ENCODE measurements around the gene THOC6.

The THOC6 gene

DNA sequence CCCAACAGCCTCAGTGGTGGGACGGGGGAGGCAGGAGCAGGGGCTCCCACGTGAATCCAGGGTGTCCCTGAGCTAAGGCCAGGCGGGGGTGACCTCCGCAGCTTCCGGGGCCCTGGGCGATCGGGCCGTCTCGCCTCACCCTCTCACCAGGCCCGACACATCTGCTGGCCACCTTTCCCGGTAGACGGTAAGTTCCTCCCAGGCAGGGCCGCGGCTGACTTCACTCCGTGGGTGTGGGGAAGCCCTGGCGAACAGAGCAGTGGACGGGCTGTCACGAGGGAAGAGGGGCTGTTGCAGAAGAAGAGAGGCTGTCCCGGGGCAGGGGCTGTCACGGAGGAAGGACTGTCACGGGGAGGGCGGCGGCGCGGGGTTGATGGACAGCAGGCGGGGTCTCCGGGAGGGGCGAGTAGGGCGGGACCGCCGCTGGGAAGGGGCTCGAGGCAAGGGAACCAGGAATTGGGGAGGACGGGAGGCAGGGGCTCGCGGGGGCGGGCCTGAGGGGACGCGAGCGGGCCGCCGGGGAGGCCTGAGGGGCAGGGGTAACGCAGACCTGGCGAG is 44.1 kb upstream of the THOC6 start:
- TF ChIP-seq, protein P1, sequence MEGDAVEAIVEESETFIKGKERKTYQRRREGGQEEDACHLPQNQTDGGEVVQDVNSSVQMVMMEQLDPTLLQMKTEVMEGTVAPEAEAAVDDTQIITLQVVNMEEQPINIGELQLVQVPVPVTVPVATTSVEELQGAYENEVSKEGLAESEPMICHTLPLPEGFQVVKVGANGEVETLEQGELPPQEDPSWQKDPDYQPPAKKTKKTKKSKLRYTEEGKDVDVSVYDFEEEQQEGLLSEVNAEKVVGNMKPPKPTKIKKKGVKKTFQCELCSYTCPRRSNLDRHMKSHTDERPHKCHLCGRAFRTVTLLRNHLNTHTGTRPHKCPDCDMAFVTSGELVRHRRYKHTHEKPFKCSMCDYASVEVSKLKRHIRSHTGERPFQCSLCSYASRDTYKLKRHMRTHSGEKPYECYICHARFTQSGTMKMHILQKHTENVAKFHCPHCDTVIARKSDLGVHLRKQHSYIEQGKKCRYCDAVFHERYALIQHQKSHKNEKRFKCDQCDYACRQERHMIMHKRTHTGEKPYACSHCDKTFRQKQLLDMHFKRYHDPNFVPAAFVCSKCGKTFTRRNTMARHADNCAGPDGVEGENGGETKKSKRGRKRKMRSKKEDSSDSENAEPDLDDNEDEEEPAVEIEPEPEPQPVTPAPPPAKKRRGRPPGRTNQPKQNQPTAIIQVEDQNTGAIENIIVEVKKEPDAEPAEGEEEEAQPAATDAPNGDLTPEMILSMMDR (IDR thresholded peaks at IDR 0.05; ENCODE audit: extremely low read depth, insufficient read depth, missing control alignments) = no peak
- in situ Hi-C loops (cut with MboI; ENCODE audit: low pct_unique_long_range_greater_than_20kb, low sequenced_read_pairs, unreplicated experiment) = no loop called here
- peak; percentile 56 for DNase-seq (ENCODE audit: low spot score)

DNA sequence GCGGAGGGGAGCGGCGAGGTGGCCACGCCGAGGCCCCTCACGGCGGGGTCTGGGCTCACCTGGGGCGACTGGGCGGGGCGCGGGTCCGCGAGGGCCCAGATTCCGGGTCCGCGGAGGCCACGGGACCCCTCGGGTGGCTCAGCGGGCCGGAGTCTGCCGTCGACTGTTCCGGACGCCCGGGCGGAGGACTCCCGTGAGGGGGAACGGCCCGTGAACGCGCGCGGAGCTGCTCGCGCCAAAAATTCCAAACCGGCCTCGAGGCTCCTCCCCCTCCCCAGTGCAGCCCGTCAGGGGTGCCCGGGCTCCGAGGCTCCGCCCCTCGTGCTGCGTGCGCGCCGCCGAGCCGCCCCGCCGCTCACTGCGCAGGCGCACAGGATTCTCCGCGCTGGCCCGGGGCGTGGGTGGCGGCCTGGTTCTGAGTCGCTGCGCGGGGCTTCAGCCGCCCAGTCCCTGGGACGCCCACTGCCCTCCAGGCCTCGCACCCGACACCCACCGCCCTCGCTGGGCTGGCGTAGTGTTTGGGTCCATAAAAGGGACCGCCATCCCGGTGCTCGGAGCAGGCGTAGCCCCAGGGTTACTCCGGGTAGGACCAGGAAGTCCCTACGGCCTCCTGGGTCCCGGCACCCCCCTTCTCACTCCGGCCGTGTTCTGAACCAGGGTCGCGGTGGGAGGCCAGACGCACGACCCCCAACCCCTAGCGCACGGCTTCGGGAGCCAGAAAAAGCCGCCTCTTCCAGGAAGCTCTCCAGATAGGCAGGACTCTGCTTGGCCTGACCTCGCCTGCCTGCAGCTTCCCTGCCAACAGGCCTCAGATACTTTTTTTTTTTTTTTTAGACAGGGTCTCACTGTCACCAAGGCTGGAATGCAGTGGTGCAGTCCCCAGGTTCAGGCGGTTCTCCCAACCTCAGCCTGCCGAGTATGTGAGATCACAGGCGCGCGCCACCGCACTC is 43.3 kb upstream of the THOC6 start, which contains the start of gene PKMYT1:
Gene PKMYT1, minus strand, starts transcription at position 220 of the 950 bp plus-strand sequence. CDS start 789 bp downstream, outside the sequence.
- in situ Hi-C loops (cut with MboI; ENCODE audit: low pct_unique_long_range_greater_than_20kb, low sequenced_read_pairs, unreplicated experiment) = no loop called here

DNA sequence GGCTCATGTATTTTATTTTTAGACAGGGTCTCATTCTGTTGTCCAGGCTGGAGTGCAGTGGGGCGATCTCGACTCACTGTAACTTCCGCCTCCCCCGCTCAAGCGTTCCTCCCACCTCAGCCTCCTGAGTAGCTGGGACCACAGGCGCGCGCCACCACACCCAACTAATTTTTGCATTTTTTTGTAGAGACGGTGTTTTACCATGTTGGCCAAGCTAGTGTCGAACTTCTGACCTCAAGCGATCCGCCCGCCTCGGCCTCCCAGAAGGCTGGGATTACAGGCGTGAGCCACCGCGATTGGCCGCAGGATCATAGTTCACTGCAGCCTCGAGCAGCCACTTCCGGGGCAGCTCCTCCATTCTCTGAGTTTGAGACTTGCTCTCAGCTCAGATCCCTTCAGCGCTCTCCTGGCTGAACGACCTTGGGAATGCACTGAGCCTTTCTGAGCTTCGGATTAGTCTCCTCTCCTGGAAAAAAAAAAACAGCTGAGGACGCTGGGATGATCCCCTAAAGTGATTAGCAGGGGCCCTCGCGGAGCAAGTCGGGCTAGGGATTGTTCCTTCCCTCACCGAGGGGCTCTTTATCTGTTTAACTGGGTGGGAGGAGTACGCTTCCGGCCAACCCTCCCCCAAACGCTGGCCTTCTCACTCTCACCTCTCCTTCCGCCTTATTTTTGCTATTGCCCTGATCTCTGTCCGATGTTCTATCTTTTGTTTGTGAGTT is 42.5 kb upstream of the THOC6 start:
- in situ Hi-C loops (cut with MboI; ENCODE audit: low pct_unique_long_range_greater_than_20kb, low sequenced_read_pairs, unreplicated experiment) = no loop called here
- DNase-seq (ENCODE audit: low spot score) = no peak
- TF ChIP-seq, protein P1 (IDR thresholded peaks at IDR 0.05; ENCODE audit: extremely low read depth, insufficient read depth, missing control alignments) = no peak

More for the DNA sequence above, 43.3 kb upstream of the THOC6 start, which contains the start of gene PKMYT1:
- DNase-seq (ENCODE audit: low spot score) = peak; percentile 100
- TF ChIP-seq, protein P1 (IDR thresholded peaks at IDR 0.05; ENCODE audit: extremely low read depth, insufficient read depth, missing control alignments) = no peak

DNA sequence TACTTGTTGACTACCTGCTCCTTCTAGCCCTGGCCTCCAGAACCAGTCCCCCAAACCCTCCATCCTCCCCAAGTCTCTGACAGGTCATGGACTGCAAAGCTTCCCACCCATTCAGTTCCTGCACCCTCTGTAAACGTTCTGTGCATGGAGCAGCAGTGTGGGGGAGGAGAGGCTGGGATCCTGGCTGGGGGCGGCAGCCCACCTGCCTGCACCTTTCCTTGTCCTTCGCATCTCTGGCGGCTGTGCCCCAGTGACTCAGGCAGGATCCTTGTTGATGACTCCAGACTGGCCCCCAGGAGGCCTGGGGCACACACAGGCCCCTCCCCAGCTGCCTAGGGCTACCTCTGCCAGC is 42.0 kb upstream of the THOC6 start:
- in situ Hi-C loops (cut with MboI; ENCODE audit: low pct_unique_long_range_greater_than_20kb, low sequenced_read_pairs, unreplicated experiment) = no loop called here
- no peak for DNase-seq (ENCODE audit: low spot score)
- TF ChIP-seq, protein P1 (IDR thresholded peaks at IDR 0.05; ENCODE audit: extremely low read depth, insufficient read depth, missing control alignments) = no peak

DNA sequence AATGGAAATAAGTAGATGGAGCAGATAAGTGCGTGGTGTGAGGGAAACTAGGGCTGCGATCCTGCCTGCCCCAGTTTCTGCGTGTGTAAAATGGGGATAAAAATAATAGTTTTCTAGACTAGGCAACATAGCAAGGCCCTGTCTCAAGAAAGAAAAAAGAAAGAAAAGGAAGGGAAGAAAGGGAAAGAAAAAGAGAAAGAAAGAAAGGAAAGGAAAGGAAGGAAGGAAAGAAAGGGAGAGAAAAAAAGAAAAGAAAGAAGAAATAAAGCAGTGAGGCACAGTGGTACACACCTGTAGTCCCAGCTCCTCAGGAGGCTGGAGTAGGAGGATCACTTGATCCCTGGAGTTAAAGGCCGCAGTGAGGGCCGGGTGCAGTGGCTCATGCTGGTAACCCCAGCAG is 41.4 kb upstream of the THOC6 start:
- TF ChIP-seq, protein P1 (IDR thresholded peaks at IDR 0.05; ENCODE audit: extremely low read depth, insufficient read depth, missing control alignments) = no peak
- in situ Hi-C loops (cut with MboI; ENCODE audit: low pct_unique_long_range_greater_than_20kb, low sequenced_read_pairs, unreplicated experiment) = no loop called here
- DNase-seq (ENCODE audit: low spot score) = no peak

DNA sequence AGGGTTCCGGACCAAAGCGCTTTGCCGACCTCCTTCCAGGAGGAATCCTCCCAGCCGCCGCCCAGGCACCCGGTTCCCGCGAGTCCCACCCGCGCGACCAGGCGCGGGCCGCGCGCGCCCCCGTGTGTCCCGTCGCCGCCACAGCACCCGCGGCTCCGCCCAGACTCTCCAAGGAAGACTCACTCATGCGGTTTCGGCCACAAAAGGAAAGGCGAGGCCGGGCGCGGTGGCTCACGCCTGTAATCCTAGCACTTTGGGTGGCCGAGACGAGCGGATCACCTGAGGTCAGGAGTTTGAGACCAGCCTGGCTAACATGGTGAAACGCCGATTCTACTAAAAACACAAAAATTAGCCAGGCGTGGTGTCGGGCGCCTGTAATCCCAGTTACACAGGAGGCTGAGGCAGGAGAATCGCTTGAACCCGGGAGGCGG is 40.1 kb upstream of the THOC6 start:
- in situ Hi-C loops (cut with MboI; ENCODE audit: low pct_unique_long_range_greater_than_20kb, low sequenced_read_pairs, unreplicated experiment) = no loop called here
- DNase-seq (ENCODE audit: low spot score) = peak; percentile 92
- TF ChIP-seq, protein P1 (IDR thresholded peaks at IDR 0.05; ENCODE audit: extremely low read depth, insufficient read depth, missing control alignments) = peak; percentile 98

Measured in GM13977 (cell line).